Measurements from ENCODE around the gene OSGEP.
A peak's percentile ranks its signal among the peaks of the same experiment; 100 is the strongest.
"Not testable (repeated sequence)": the region's sequence is repeated elsewhere in the genome, so short reads cannot be mapped to it uniquely, and the experiment has no call there.

Gene OSGEP

DNA sequence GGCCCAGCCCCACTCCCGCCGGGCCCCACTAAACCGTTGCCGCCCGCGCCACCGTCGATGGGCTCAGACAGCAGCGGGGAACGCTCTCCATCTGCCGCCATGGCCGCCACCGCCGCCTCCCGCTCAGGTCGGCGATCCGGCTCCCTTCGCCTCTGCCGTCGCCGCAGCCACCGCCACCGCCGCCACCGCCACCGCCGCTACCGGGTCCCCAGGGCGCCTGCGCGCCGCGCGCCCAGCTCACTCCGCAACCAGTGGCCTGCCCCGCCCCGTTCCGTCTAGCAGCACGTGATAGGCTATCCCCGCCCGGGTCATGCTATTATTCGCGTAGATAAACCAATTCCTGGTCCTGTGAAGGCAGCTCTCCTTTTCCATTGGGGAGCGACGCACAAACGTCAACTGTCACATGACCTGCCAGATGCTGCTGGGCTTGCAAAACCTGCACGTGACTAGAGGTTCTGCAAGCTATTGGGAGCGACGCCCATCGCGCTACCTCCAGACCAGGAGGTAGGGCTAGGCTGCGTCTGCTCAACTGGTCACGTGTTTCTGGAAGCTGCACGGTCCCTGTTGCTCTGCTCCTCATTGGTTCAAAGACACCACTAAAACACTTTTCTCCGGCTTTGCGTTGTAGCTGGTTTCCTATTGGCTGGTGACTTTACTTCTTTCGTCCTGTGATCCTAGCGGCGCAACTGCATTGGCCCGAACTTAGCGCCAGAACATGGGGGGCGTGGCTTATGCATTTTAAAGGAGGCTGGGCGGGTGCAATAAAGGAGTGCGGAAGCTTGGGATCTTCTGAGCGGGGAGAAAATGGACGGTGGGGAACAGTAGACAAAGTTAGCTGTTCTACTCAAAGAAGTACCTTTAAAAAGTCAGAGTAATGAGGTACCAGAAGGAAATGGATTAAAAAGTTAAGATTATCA, 6.9 kb upstream of the OSGEP start, which contains the start of gene PIP4P1:
Gene PIP4P1, minus strand, starts transcription at position 210 of the 917 bp plus-strand sequence. Its CDS starts 109 bp downstream, at position 101.
- in situ Hi-C loops (cut with MboI; ENCODE audit: low pct_unique_long_range_greater_than_20kb, low sequenced_read_pairs, unreplicated experiment): loop anchor here (10.0 kb wide), 1 partner anchor 127 kb away; the partner anchor contains the start of gene CCNB1IP1
- TF ChIP-seq CTCF (IDR thresholded peaks at IDR 0.05; ENCODE audit: extremely low read depth, insufficient read depth, missing control alignments): no peak
- peak; percentile 94 for DNase-seq (ENCODE audit: low spot score)

DNA sequence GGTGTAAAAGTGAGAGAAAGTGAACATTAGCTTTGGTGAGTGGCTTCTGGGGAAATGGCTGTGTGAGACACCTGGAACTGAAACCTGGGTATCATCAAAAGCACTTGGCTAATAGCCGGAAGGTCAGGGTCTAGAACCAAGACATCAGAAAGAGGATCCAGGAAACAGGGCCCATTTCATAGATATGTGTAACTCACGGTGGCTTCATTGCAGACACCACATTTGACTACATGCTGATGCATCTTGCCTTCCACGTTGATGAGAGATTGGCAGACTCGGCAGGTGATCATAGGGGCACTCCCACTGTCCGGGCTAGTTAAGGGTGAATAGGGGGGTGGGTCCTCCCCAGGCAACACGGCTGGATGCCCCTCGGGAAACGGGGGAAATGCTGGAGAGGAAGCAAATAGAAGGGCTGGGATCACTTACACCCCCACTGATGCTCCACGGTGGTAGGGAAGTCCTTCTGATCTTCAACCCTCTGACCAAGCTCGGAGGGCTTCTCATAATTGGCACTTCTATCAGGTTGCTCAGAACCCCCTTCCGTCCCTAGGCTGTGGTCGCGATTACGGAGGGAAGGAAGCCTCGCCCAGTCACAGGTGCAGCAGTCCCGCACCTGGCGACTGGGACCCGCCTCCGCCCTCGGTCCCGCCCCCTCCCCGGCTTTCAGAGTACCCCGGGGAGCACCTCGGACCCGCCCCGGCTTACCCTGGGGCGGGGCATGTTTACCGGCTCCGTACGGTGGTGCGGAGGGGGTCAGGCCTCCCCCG, 6.0 kb upstream of the OSGEP start:
- TF ChIP-seq CTCF (IDR thresholded peaks at IDR 0.05; ENCODE audit: extremely low read depth, insufficient read depth, missing control alignments): no peak
- in situ Hi-C loops (cut with MboI; ENCODE audit: low pct_unique_long_range_greater_than_20kb, low sequenced_read_pairs, unreplicated experiment): loop anchor here (10.0 kb wide), 1 partner anchor 126 kb away; the partner anchor contains the start of gene CCNB1IP1
- DNase-seq (ENCODE audit: low spot score): no peak

DNA sequence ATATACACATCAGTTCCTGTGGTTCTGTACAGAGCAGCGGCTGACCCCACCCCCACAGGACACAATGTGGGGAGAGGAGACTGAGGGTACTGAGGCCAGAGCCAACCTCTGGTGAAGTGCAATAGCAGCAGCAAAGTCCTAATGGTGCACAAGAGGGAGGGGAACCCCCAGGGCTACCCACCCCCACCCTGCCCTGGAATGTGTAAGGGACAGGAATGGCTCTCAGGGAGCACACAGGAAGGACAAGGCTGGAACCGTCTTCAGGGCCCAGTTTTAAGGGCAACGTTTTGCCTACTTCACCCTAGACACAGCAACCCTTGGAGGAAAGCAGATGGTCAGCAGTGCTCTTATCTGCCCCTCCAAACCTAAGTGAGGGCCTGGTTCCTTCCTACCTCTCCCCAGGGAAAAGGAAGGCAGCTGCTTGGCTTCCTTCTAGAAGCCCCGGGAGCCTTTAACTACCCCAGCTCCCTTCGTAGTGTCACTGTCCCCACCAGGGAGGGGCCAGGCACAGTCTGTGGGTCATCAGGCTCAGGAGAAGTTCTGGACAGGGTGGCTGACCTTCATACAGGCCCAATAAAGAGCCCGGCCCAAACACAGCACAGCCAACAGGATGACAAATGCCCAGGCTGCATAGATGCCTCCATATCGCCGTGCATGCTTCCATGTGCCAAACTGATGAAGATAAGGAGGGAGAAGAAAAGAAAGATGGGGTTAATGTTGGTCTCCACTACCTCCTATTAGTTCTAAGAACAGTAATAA, 3.6 kb upstream of the OSGEP start:
- no peak for TF ChIP-seq CTCF (IDR thresholded peaks at IDR 0.05; ENCODE audit: extremely low read depth, insufficient read depth, missing control alignments)
- in situ Hi-C loops (cut with MboI; ENCODE audit: low pct_unique_long_range_greater_than_20kb, low sequenced_read_pairs, unreplicated experiment): no loop called here
- DNase-seq (ENCODE audit: low spot score): no peak

DNA sequence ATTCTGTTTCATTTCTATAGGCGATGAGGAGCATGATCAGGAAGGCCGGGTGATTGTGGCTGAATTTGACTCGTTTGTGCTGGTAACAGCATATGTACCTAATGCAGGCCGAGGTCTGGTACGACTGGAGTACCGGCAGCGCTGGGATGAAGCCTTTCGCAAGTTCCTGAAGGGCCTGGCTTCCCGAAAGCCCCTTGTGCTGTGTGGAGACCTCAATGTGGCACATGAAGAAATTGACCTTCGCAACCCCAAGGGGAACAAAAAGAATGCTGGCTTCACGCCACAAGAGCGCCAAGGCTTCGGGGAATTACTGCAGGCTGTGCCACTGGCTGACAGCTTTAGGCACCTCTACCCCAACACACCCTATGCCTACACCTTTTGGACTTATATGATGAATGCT, 2.4 kb upstream of the OSGEP start:
- TF ChIP-seq CTCF (IDR thresholded peaks at IDR 0.05; ENCODE audit: extremely low read depth, insufficient read depth, missing control alignments): no peak
- no peak for DNase-seq (ENCODE audit: low spot score)
- in situ Hi-C loops (cut with MboI; ENCODE audit: low pct_unique_long_range_greater_than_20kb, low sequenced_read_pairs, unreplicated experiment): no loop called here

- TF ChIP-seq CTCF (IDR thresholded peaks at IDR 0.05; ENCODE audit: extremely low read depth, insufficient read depth, missing control alignments): no peak
- in situ Hi-C loops (cut with MboI; ENCODE audit: low pct_unique_long_range_greater_than_20kb, low sequenced_read_pairs, unreplicated experiment): no loop called here
- peak; percentile 68 for DNase-seq (ENCODE audit: low spot score)
Observed at GRCh38 chr14:20455355-20456300, 1.0 kb upstream of the OSGEP start.

DNA sequence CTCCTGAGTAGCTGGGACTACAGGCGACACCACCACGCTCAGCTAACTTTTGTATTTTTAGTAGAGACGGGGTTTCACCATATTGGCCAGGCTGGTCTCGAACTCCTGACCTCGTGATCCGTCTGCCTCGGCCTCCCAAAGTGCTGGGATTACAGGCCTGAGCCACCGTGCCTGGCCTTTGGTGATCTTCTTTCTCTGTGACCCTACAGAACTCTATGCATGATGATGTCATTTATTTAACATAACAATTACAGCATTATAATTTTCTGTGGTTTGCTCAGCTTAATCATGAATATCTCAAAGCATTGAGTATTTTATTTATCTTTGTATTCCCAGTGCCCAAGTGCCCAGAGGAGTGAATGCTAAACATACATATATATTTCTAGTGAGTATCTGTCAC, 1.8 kb downstream of the OSGEP start:
- DNase-seq (ENCODE audit: low spot score); in situ Hi-C loops (cut with MboI; ENCODE audit: low pct_unique_long_range_greater_than_20kb, low sequenced_read_pairs, unreplicated experiment): not testable (repeated sequence)

Data from GM13977 (cell line).